ENCODE results near the gene P2RX3. TPM values are rescaled to one million over a fixed set of nuclear protein-coding genes. Genes with fewer than 3 reads are reported as not detected.
A peak's percentile ranks its signal among the peaks of the same experiment; 100 is the strongest.
"Not testable (repeated sequence)": the region's sequence is repeated elsewhere in the genome, so short reads cannot be mapped to it uniquely, and the experiment has no call there.

Gene P2RX3
- total RNA-seq, 1 donor from 2014 or later = not detected

DNA sequence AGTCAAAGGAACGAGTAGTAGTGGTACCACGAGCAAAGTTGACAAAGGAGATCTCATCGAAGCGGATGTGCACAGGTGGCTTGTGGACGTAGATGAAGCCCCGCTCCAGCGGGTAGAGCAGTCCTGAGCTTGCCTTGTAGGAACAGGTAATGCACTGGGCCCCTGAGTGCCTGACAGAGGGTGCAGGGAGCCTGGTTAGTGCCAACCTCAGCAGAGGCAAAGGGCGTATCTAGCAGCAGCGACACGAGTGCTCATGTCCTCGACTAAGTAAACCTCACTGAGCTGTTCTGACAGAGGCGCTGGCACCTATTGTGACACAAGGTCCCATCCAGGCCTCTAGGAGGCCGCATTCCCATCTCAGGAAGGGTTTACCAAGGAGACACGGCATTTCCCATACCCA is 6.4 kb upstream of the P2RX3 start:
- Histone ChIP-seq H3K27ac (no peak overlapping the region), H3K4me1 (peaks cover 23% of the 10 kb centered on the region), H3K36me3 (peaks cover 73% of the 10 kb centered on the region), H3K27me3 (ENCODE audit: low read depth) (no peaks in the 10 kb centered on the region), H3K4me3 (no peak overlapping the region), H3K9me3 (no peaks in the 10 kb centered on the region)
- ATAC-seq (no peak), DNase-seq (no peak)
- TF ChIP-seq, protein P1, sequence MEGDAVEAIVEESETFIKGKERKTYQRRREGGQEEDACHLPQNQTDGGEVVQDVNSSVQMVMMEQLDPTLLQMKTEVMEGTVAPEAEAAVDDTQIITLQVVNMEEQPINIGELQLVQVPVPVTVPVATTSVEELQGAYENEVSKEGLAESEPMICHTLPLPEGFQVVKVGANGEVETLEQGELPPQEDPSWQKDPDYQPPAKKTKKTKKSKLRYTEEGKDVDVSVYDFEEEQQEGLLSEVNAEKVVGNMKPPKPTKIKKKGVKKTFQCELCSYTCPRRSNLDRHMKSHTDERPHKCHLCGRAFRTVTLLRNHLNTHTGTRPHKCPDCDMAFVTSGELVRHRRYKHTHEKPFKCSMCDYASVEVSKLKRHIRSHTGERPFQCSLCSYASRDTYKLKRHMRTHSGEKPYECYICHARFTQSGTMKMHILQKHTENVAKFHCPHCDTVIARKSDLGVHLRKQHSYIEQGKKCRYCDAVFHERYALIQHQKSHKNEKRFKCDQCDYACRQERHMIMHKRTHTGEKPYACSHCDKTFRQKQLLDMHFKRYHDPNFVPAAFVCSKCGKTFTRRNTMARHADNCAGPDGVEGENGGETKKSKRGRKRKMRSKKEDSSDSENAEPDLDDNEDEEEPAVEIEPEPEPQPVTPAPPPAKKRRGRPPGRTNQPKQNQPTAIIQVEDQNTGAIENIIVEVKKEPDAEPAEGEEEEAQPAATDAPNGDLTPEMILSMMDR (IDR thresholded peaks at IDR 0.05) = no peak
- intact Hi-C loops (cut with DNase I) = no loop called here

DNA sequence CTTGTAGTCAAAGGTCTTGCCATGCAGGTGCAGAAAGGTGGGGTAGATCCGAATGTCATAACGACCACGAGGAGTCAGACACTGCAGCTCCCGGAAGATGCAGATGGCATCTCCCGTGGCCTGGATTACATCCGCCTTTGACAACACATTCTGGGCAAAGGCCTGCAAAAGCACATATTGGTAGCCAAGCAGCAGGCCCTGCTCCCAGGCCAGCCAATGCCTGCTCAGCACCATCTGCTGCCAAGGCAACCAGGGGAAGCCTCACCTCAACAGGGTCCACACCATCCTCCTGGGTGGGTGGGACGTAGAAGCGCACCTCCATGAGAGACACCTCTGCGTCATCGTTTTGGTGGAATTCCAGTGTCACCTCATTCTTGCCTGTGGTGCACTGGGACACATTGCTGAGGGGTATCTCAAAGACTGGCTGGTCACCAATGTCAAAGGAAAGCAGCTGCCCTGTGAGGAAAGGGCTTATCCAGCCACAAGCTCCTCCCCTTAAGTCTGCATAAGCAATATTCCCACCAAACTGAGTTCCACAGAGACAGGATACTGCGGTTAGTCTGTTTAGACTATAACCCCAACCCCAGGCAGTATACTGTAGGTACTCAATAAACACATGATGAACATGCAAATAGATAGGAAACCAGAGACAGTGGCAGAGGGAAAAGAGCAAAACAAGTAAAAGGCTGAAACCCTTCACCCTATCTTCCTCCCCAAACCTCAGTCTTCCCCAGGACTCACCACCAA is 5.3 kb upstream of the P2RX3 start:
- H3K4me1 ChIP-seq = peaks cover 20% of the 10 kb centered on the region

DNA sequence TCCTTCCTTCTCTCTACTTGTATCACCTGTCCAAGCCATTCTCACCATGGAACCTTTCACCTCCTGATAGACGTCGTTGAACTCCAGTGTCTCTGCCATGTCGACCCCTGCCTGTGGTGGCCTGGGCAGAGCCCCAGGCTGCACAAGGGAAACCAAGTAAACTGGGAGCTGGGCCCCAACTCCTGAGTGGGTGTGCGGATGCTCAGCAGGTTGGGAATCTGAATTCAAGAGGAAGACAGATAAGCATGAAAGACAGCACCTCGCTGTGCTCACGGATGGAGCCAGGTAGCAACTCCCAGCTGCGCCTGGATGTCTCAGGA is 3.2 kb upstream of the P2RX3 start:
- DNase-seq (no peak), ATAC-seq (no peak)
- H3K27me3 ChIP-seq (ENCODE audit: low read depth) = no peaks in the 10 kb centered on the region
- peak overlapping the region; percentile 93 for H3K4me3 ChIP-seq
- H3K9me3 ChIP-seq = no peaks in the 10 kb centered on the region
- peaks cover 20% of the 10 kb centered on the region for H3K4me1 ChIP-seq
- intact Hi-C loops (cut with DNase I) = no loop called here
- peaks cover 40% of the 10 kb centered on the region for H3K36me3 ChIP-seq
- peak overlapping the region; percentile 91 for H3K27ac ChIP-seq
- TF ChIP-seq, protein P1 (IDR thresholded peaks at IDR 0.05) = no peak

More for the DNA sequence above, 5.3 kb upstream of the P2RX3 start:
- Histone ChIP-seq H3K9me3 (no peaks in the 10 kb centered on the region), H3K27me3 (ENCODE audit: low read depth) (no peaks in the 10 kb centered on the region), H3K36me3 (peaks cover 61% of the 10 kb centered on the region), H3K27ac (no peak overlapping the region), H3K4me3 (no peak overlapping the region)
- intact Hi-C loops (cut with DNase I) = no loop called here
- TF ChIP-seq, protein P1 (IDR thresholded peaks at IDR 0.05) = no peak
- no peak for DNase-seq
- no peak for ATAC-seq

DNA sequence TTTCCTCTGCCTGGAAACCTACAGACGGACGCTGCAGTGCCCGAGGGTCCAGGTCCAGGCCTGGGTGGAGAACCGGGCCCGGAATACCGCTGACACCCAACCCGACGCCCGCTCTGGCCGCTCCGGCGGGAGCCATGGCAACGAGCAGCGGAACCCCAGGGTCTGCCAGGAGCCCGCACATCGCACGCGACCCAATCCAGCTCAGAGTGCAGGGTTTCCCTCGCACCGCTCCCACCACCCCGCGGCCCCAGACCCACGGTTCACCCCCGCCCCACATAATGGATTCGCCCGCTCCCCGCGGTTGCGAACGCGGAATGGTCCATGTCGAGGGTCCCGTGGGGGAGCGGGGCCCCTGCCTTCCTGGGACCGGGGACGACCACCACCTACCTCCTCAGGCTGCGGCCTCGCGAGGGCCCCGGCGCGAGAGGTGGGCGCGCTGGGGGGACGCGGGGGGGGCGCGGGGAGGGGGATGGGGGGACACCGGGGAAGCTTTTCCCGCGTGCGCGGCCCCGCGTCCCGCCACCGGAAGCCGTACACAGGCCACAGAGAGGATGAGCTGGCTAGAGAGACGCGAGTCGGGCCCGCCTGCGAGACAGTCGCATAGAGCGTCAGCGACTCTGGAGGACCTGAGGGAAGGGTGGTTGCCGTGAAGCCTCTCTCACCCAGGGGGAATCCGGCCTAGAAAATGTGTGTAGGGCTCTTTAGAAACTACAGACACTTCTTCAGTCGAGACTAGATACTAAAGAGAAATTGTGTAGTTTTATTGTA is 2.6 kb upstream of the P2RX3 start, which contains the start of gene SSRP1:
SSRP1 (minus strand) TSS at position 550 of the 768 bp plus-strand sequence. CDS start 771 bp downstream, outside the sequence.
- peak within 1 kb of the TSS; percentile 93 for H3K4me3 ChIP-seq
- intact Hi-C loops (cut with DNase I) = no loop called here
- ATAC-seq (peak; percentile 97 to 99), DNase-seq (peak; percentile 94)
- H3K4me1 ChIP-seq = peaks cover 20% of the 10 kb centered on the region
- TF ChIP-seq, protein P1 (IDR thresholded peaks at IDR 0.05) = no peak
- H3K27me3 ChIP-seq (ENCODE audit: low read depth) = no peaks in the 10 kb centered on the region
- H3K36me3 ChIP-seq = peaks cover 35% of the 10 kb centered on the region
- no peaks in the 10 kb centered on the region for H3K9me3 ChIP-seq
- H3K27ac ChIP-seq = peak within 1 kb of the TSS; percentile 91

DNA sequence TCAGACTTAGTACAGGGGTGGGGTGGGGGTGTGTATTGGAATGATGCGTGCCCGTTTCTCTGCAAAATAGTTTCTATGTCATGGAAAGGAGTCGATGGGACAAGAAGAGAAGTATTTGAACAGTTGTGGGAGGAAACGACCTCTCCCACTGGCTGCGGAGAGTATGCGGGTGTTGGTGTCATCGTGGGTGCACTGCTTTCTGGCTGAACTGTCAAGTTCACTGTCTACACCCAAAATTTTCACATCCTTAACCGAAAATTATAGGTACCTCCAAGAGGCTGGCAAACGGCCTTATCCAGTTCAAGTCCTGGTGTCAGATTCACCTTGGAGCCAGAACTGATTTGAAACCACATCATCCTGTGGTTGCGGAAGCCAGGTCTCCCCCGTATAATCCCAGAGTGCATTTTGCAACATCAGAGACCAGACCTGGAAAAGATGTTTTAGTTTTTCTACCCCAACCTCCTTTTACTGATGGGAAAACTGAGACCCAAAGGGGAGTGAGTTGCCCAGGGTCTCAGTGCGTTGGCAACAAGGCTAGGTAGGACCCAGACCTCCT is 2.0 kb upstream of the P2RX3 start:
- peak; percentile 2 to 13 for ATAC-seq
- peaks cover 28% of the 10 kb centered on the region for H3K36me3 ChIP-seq
- intact Hi-C loops (cut with DNase I) = no loop called here

DNA sequence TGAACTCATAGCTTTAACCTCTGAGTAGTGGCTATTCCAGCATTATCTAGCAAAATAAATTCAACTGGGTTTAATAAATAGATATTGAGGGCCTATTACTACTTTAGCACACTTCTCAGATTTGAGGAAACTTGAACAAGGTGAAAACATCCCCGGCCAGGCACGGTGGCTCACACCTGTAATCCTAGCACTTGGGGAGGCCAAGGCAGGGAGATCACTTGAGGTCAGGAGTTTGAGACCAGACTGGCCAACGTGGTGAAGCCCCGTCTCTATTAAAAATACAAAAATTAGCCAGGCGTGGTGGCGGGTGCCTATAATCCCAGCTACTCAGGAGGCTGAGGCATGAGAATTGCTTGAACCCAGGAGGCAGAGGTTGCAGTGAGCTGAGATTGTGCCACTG is 1.3 kb upstream of the P2RX3 start:
- Histone ChIP-seq H3K4me1 (peaks cover 20% of the 10 kb centered on the region), H3K36me3 (peaks cover 21% of the 10 kb centered on the region)
- H3K9me3 ChIP-seq; ATAC-seq; DNase-seq; intact Hi-C loops (cut with DNase I); H3K27me3 ChIP-seq (ENCODE audit: low read depth); H3K4me3 ChIP-seq; H3K27ac ChIP-seq: not testable (repeated sequence)

More for the DNA sequence above, 2.0 kb upstream of the P2RX3 start:
- Histone ChIP-seq H3K4me1 (peaks cover 20% of the 10 kb centered on the region), H3K4me3 (peak overlapping the region; percentile 93), H3K27ac (peak overlapping the region; percentile 91), H3K9me3 (no peaks in the 10 kb centered on the region), H3K27me3 (ENCODE audit: low read depth) (no peaks in the 10 kb centered on the region)
- no peak for DNase-seq
- TF ChIP-seq, protein P1 (IDR thresholded peaks at IDR 0.05) = no peak
